GM12874 (cell line): ENCODE measurements around the gene PNLDC1.

Experiments
- TF ChIP-seq, protein P1 (sequence below): IDR thresholded peaks from 2 replicates; pipeline ENCODE4 v1.5.1; 2011; ENCODE audit warnings: low read depth, mild to moderate bottlenecking, control low read depth, low read length, moderate library complexity; ENCODE audit not compliant: insufficient read depth

The PNLDC1 gene

DNA sequence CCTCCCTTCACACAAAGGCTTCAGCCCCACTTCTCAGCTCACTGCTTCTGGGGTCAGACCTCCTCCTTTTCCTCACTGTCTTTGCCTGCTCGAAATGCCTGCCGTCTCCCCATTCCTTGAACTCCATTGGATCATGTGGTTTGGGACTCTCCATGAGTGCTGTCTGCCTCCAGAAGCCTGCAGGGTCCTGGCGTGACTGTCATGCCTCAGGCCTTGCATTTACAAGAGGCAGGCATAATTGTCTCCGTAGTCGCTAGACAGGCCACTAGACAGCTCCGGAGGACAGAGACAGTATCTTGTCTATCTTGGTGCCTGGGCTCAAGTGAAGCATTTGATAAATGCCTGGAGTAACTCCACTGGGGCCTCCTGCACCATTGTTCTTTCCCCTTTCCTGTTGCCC lies 15.3 kb downstream of the PNLDC1 start:
- TF ChIP-seq, protein P1, sequence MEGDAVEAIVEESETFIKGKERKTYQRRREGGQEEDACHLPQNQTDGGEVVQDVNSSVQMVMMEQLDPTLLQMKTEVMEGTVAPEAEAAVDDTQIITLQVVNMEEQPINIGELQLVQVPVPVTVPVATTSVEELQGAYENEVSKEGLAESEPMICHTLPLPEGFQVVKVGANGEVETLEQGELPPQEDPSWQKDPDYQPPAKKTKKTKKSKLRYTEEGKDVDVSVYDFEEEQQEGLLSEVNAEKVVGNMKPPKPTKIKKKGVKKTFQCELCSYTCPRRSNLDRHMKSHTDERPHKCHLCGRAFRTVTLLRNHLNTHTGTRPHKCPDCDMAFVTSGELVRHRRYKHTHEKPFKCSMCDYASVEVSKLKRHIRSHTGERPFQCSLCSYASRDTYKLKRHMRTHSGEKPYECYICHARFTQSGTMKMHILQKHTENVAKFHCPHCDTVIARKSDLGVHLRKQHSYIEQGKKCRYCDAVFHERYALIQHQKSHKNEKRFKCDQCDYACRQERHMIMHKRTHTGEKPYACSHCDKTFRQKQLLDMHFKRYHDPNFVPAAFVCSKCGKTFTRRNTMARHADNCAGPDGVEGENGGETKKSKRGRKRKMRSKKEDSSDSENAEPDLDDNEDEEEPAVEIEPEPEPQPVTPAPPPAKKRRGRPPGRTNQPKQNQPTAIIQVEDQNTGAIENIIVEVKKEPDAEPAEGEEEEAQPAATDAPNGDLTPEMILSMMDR: no peak

DNA sequence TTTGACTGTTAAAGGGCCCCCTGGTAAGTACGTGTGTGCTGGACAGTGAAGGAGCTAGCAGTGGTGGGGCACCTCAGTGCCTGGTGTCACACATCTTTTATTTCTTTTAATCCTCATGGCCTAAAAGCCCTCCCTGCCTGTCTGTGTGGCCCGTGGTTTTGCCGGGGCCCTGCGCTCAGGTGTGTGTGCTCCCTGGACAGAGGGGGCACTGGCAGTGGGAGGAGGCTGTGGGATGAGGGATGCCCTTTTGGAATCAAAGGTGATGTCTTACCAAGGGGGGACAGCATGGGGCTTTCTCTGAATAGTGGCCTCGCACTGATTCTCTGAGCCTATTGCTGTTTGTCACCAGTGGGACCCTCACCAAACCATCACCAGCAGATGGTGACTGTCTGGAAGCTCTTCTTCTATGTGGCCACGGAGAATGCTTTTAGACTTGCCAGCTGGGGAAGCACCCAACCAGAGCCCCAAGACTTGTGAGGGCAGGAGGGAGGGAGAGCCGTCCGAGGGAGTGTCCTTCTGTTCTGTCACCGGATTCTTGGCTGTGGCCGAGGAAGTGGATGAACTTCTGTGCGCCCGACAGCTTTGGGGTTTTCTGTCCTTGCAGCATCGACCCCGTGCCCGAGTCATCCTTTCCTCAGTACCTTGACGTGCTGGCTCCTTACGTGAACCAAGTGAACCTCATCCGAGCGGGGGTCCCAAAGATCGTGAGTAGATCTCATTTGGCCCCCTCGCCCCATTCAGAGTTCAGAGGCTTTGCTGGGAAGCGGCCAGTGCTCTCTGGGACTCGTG lies 18.1 kb downstream of the PNLDC1 start:
- TF ChIP-seq, protein P1: no peak

DNA sequence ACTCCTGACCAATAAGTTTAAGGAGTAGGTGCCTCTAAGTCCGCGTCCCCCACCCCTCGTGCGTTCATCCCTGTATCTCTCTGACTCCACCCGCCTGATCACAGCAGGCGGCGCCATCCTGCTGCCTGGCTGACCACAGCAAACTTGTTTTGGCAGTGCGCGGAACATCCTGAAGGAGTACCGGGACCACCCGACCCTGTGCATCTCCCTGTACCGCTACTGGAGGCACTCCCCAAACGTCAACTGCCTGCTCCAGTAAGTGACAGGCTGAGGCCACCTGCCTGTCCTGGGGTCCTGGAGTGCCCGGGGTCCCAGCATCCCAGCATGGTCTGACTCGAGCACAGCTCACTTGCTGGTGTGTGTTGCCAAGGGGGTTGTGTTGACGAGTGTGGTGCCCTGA lies 19.0 kb downstream of the PNLDC1 start:
- TF ChIP-seq, protein P1: no peak

DNA sequence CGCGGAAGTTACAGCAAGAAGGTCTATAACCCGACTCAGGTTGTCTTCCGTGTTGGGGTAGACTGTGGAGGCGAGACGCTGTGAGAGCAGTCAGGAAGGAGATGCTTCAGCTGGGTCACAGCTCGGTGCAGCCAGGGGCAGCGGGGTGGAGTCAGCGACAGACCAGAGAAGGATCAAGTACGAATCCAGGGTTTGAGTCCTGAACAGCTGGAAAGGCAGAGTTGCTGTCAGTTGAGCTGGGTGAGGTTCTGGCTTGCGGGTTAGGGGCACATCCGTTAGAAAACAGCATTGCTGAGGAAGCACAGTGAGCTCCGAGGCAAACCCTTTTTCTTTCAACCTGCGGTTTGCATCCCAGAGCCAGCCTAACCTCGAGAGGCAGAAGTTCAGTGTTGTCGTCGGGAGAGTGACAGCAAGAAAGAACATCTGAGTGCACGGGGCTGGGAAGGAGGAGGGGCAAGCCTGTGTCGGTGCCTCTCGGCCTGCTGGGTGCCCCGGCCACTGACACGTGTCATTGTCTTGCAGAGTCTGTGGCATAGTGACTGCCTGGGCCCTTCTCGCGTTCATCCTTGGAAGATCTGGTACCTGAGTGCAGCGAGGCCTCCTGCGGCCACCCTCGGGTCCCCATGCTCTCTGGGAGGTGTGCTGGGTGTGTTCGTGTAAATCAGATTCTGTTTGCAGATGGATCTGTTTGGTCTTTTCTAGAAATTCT lies 20.0 kb downstream of the PNLDC1 start:
- TF ChIP-seq, protein P1: no peak

DNA sequence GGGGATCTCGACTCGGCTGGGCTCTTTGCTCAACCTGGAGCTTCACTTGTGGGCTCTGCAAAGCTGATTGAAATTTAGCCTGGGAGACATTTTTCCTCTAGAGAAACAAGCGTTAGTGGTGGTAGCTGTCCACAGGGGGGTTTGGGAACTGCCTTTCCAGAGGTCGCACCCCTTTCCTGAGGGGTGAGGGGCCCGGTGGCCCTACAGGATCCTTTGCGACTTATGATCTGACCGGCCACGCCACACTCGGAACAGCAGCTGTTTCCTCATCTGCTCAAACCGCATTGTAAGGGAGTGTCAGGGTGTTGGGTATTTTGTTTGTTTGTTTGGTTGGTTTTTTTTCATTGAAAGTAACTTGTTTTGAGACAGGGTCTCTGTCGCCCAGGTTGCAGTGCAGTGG lies 21.0 kb downstream of the PNLDC1 start:
- TF ChIP-seq, protein P1: no peak

DNA sequence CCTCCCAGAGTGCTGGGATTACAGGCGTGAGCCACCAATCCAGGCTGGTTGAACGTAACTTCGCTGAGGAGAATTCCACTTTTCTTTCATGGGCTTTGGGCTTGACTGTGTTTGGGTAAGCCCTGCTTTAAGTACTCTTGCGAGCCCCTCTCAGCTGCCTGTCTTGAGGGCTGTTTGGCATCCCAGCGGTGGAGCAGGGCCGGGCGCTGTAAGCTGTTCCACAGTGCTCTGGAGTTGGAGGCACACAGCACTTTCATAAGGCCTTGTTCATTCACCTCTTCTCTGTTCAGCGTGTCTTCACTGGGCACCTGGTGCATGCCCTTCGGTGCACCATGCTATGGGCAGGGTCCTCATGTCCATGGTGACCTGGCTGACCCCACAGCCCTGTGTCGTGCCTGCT lies 21.6 kb downstream of the PNLDC1 start:
- TF ChIP-seq, protein P1: no peak

DNA sequence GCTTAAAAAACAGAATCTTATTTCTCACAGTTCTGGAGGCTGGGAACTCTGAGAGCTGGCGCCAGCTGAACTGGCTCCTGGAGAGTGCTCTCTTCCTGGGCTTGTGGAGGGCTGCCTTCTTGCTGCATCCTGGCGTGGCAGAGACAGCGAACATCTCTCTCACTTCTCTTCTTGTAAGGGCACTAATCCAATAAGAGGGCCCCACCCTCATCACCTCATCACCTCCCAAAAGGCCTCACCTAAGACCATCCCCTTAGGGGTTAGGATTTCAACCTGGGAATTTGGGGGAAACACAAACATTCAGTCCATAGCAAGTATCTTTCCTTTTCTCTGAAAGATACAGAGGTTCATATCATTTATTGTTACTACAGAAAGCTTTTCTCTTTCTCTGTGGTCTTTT lies 23.9 kb downstream of the PNLDC1 start:
- TF ChIP-seq, protein P1: no peak
